GM21786 (cell line): ENCODE data around the gene C11orf91.
A peak's percentile ranks its signal among the peaks of the same experiment; 100 is the strongest.
"Not testable (repeated sequence)": the region's sequence is repeated elsewhere in the genome, so short reads cannot be mapped to it uniquely, and the experiment has no call there.

Experiments
- ATAC-seq: cut with Tn5 transposase; IDR thresholded peaks from one replicate; pipeline ENCODE4 v1.9.1; 2021; ENCODE audit not compliant: unreplicated experiment

The C11orf91 gene, protein sequence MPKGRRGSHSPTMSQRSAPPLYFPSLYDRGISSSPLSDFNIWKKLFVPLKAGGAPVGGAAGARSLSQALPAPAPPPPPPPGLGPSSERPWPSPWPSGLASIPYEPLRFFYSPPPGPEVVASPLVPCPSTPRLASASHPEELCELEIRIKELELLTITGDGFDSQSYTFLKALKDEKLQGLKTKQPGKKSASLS

DNA sequence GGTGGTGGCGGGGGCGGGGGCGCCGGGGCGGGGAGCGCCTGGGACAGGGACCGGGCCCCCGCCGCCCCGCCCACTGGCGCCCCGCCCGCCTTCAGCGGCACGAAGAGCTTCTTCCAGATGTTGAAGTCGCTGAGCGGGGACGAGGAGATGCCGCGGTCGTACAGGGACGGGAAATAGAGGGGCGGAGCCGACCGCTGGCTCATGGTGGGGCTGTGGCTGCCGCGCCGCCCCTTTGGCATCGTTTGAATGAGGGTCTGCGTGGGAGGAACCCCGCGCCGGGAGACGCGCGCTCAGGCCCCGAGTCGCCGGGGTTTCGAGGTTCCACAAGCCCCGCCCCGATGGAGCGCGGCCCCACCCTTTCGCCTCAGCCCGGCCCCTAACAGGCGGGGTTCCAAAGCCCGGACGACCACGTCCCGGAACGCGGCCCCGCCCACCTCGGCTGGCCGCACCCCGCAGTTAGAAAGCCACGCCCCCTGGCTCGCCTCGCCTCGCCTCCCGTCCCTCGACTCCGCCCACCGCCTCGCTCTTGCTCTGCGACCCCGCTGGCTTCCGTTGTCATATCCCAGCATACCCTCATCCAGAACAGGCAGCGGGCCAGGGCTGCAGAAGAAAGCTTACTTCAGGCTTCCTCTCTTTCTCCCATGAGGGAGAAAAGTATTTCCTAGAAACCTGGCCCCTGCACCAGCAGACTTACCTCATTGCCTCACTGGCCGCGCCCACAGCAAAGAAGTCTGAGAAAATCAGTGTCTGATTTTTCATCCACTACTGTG lies at the start of gene C11orf91:
Gene C11orf91 (minus strand): TSS at position 325 of the 770 bp plus-strand sequence. CDS start 86 bp downstream, at position 239.
- peak; percentile 89 for ATAC-seq

DNA sequence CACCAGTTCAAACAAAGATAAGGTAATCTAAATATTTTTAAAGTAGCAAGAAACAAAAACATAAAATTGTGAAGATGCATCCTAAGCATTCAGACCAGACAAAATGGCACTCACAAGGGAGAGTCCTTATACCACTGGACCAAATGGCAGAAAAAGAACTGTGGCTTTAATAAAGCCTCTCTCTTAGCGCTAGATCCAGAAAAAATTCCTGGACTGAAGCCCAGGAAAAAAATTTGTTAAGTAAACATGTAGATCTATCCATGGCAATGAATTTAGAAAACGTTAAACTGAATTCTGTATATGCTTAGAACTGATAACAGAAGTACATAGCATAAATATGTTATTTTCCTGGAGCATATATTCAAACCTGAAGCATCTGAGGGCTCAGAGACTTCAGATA lies 47.4 kb upstream of the C11orf91 start:
- ATAC-seq, result no peak

DNA sequence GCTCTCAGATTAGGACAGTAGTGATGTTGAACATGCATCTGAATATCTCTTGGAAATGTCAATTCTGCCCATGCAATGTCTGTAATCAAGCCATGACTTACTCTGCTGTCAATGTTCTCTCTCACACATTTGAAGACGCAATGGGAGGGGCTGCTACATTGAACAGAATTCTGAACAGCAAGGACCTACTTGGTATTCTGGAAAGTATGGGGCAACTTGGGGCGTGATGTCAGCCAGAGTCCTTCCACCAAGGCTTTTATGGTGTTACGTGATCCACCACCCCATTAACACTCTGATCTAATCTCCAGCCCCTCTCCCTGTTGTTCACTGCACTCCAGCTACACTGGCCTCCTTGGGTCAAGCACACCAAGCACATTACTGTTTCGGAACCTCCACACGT lies 42.7 kb upstream of the C11orf91 start:
- ATAC-seq, result no peak

DNA sequence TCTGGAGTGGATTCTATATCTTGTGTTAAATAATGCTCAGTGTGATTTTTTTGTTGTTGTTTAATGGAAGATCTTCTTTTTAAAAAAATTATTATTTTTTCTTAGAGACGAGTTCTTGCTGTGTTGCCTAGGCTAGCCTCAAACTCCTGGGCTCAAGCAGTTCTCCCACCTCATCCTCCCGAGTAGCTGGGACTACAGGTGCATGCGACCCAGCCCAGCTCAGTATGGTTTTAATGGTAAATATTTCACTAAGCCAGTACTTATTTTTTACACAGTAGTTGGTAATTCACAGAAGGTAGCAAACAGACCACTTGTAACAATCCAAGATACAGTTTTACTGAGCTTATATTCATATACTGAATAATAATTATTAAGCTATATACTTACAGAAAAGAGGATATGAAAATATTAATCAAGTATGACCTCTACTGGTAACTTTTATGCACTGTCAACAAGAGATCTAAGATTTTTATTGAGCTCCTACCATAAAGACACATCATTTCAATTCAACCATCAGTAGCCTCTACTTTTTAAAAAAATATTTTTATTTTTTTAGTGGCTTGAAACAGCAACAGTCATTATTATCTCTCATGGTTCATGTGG lies 41.7 kb upstream of the C11orf91 start:
- ATAC-seq, result no peak

DNA sequence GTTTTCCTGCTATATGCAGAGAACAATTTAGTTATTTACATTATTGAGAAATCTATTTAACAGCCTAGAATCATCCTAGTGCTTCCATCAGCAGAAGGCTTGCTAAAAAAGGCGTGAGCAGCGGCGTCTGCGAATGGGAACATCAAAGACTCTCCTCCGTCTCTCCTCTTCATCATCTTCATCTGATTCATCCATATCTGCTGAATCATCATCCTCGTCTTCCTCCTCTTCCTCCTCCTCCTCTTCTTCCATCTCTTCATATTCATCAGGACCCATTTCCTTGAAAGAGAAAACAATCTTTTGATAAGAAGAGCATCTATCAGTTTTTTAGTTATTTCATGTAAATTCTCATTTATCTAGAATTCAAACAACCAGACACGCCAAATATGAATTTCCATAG lies 41.2 kb upstream of the C11orf91 start:
- ATAC-seq, result no peak

DNA sequence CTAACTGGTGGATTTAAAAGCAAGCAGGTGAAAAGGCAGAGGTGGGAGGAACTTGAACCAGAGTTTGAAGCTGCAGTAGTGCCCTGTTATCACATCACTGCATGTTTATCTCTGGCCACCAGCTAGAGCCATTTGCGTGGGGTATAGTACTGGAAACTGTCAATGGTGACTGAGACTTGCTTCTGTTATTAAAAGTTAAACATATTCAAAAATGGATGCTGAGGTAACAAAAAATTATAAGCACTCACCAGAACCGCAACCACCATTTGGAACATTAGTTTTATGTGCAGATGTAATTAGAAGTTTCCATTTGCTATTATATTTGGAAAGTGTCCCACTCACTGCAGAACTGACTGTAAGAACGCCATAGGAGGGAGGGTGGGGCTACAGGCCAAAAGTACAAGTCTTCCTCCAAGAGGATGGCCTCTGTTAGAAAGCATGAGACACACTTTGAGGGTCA lies 36.8 kb upstream of the C11orf91 start:
- no peak for ATAC-seq

DNA sequence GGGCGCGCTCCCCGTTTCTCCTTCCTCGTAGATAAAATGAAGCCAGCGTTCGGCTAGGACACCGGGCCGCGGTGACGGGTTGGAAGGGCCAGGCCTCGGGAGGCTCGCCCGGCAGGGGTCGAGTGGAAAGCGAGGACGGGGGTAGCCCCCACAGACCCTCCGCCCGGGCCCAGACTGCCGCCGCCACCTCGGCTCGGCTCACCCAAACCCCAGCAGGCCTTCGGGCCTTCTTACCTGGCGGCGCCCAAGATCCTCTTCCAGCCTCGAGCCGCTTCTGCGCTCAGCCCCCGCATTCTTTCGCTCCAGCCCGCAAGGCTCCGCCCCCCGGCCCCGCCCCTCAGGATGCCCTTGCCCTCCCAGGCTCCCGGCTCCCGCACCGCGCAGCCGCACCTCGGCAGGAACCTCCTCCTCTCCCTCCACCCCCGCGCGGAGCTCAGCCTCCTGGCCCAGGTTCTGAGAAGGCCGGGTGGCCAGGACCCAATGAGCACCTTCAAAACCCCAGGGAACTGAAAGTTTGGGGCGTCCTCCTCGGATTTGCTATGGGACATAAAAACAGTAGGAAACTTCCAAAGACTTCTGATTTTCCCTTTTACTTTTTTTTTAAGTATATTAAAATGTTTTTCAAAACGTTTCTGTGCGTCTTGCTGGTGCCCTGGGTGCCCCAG lies 35.7 kb upstream of the C11orf91 start, which contains the start of gene CD59:
Gene CD59 (minus strand): TSS at position 276 of the 665 bp plus-strand sequence. CDS start 13,978 bp downstream, outside the sequence.
- peak; percentile 56 for ATAC-seq

DNA sequence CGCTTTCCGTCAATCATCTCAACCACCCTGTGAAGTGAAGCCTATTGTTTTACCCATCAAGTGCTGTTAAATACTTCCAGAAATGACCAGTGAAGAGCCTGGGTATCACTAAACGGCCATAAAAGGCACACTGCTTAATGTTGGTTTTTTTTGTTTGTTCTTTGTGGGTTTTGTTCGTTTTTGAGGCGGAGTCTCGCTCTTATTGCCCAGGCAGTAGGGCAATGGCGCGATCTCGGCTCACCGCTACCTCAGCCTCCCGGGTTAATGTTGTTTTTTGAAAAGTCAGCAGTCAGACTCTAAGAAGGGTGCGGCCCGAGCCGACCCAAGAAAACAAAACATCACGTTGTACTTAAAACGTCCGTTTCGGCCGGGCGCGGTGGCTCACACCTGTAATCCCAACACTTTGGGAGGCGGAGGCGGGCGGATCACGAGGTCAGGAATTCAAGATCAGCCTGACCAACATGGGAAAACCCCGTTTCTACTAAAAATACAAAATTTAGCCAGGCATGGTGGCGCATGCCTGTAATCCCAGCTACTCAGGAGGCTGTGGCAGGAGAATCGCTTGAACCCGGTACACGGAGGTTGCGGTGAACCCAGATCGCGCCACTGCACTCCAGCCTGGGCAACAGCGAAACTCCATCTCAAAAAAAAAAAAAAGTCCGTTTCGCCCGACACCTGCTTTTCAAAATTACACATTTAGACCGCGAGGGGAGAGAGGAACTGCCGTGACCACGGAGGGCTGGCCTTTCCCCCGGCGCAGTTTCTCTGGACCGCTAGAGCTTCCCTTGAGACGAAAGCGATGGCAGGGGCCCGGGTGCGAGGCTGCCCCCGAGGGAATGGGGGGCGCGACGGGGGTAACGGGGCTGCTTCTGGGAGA lies 34.9 kb upstream of the C11orf91 start:
- peak; percentile 54 for ATAC-seq

DNA sequence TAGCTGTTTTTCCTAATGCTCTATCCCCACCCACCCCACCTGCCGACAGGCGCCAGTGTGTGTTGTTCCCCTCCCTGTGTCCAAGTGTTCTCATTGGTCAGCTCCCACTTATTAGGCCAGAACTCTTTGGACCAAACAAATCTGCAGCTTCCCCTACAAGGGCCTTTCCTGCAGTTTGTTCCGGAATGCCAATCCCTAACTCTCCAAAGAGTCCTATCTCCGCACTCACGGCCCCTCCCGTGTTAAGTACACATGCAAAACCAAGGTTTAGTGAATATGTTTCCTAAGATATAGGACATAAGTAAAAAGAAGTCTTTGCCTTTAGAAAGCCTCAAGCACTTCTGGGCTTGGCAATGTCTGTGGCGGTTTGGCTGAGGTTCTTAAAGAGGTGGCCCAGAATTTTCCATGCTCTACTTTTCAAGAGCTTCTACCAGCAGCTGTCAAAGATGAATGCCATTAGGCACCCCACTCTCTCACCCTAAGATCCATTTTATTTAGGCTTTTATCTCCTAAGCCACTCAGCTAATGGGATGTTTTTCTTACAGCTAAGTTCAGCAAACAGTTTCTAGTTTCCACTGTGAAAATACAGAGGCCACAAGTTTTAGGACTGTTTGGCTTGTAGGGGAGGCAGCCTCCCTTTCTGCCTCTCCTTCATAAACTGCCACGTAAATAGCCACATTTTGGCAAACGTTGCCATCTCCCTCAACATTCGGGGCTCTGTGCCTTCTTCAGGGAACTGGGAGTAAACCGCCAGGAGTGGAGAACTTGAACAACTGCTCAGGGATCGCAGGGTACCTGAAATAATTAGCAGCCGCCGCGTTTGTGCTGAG lies 34.0 kb upstream of the C11orf91 start:
- no peak for ATAC-seq

DNA sequence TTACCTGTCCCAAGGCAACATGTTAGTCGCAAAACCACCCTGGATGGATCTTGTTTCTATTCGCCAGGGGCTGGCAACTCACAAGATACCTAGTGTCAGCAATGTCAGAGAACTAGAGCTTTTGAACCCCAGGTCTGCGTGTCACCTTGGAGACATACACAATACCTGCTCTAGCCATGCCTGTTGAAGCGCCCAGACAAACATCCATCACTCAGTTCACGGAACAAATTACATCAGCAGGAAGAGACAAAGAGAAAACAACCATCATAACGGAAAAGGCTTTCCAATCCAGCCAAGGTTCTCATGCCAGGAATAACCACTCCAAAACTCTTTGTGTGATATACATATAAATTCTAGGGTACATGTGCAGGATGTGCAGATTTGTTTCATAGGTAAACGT lies 33.4 kb upstream of the C11orf91 start:
- no peak for ATAC-seq

DNA sequence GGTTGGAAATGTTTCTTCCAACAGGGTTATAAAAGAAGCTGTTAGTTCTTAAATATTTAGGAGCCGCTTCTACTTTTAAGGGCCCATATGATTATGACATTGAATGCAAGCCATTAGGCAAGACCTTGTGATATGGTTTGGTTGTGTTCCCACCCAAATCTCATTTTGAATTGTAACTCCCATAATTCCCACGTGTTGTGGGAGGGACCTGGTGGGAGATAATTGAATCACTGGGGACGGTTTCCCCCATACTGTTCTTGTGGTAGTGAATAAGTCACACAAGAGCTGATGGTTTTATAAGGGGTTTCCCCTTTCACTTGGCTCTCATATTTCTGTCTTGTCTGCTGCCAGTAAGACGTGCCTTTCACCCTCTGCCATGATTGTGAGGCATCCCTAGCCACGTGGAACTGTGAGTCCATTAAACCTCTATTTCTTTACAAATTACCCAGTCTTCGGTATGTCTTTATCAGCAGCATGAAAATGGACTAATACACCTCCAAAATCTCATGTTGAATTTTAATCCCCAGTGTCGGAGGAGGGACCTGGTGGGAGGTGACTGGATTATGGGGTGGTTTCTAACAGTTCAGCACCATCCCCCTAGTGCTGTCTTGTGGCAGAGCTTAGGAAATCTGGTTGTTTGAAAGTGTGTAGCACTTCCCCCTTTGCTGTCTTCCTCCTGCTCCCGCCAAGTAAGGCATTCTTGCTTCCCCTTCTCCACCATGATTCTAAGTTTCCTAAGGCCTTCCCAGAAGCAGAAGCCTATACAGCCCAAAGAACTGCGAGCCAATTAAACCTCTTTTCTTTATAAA lies 31.3 kb upstream of the C11orf91 start:
- no peak for ATAC-seq

DNA sequence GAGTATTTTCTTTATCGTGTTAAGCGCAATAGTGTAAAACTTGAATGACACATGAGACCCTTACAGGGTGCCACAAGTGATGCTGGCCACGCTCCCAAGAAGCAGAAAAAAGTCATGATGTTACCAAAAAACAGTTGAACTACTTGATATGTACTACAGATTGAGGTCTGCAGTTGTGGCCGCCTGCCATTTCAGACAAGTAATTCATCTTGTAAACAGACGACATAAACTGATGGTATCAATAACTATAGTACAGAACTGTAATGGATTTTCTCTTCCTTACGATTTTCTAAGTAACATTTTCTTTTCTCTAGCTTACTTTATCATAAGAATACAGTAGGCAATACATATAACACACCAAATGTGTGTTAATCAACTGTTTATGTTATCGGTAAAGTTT lies 30.1 kb upstream of the C11orf91 start:
- no peak for ATAC-seq

DNA sequence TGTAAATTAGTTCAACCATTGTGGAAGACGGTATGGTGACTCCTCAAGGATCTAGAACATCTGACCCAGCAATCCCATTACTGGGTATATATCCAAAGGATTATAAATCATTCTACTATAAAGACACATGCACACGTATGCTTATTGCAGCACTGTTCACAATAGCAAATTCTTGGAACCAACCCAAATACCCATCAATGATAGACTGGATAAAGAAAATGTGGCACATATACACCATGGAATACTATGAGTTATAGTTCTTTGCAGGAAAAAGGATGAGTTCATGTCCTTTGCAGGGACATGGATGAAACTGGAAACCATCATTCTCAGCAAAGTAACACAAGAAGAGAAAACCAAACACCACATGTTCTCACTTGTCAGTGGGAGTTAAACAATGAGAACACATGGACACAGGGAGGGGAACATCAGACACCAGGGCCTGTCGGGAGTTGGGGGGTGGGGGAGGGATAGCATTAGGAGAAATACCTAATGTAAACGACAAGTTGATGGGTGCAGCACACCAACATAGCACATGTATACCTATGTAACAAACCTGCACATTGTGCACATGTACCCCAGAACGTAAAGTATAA lies 28.5 kb upstream of the C11orf91 start:
- not testable (repeated sequence) for ATAC-seq

DNA sequence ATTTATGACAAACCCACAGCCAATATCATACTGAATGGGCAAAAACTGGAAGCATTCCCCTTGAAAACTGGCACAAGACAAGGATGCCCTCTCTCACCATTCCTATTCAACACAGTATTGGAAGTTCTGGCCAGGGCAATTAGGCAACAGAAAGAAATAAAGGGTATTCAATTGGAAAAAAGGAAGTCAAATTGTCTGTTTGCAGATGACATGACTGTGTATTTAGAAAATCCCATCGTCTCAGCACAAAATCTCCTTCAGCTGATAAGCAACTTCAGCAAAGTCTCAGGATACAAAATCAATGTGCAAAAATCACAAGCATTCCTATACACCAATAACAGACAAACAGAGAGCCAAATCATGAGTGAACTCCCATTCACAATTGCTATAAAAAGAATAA lies 26.9 kb upstream of the C11orf91 start:
- ATAC-seq, result not testable (repeated sequence)

DNA sequence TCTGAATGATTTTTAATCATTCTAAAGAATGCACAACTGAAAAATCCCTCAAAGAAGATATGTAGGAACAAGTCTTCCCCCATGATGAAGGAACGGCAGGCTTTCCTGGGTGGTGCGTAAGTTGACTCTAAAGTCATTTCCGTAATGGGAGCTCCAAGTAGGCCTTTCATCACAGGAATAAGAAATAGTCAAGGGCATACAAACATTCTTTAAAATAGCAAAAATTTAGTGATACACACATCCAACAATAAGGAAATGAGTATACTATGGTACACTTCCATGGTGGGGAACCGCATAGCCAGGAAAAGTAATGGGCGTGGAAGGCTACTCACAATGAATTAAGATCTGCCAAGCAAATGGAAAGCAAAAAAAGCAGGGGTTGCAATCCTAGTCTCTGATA lies 24.9 kb upstream of the C11orf91 start:
- no peak for ATAC-seq

DNA sequence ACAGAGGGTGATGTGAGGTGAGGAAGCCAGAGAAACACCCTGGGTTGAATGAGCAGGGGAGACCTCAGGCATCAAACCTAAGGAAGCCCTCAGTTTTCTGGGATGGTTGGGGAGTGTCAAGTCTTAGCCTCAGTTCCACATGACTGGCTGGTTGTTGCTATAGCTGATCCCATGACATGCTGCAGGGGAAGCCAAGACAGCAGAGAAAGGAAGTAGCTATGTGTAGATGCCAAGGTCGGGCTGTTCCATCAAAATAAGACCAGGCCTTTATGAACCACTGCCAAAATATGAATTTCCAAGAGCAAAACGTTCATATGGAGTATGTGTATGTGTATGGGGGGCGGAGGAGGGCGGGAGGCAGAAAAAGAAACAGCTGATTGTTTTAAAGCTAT lies 24.0 kb upstream of the C11orf91 start:
- no peak for ATAC-seq

DNA sequence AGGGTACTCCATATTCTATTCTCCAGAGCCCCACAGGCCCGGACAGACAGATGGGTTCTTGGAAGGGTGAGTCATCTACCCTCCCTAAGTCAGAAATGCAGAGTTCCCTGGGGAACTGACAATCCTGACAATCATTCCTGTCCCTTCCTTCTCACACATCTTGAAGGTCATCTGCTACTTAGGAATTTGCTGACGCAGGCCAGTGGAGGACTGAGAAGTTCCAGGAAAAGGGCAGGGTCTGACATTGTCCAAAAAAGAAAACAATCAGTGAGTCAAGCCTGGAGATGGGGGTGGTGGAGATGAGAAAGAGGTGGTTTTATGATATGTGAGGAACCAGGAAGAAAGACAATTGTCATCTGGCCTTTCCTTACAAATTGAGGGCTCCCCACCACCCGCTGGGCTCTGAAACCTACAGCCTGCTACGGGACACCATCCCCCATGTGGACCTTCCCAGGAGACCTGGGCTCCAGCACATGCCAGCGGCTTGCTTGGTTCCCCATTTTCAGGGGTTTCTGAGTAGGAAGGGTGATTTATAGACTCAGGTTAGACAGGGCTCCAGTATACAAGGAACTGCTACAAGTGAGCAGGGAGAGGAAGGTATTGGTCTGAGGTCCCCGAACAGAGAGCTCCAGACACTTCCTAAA lies 22.7 kb upstream of the C11orf91 start:
- no peak for ATAC-seq
